ENCODE measurements around the gene CRYZL1.

GRCh38 chr21:33680870-33681269, 39.3 kb upstream of the CRYZL1 start:
- TF ChIP-seq, protein P1, sequence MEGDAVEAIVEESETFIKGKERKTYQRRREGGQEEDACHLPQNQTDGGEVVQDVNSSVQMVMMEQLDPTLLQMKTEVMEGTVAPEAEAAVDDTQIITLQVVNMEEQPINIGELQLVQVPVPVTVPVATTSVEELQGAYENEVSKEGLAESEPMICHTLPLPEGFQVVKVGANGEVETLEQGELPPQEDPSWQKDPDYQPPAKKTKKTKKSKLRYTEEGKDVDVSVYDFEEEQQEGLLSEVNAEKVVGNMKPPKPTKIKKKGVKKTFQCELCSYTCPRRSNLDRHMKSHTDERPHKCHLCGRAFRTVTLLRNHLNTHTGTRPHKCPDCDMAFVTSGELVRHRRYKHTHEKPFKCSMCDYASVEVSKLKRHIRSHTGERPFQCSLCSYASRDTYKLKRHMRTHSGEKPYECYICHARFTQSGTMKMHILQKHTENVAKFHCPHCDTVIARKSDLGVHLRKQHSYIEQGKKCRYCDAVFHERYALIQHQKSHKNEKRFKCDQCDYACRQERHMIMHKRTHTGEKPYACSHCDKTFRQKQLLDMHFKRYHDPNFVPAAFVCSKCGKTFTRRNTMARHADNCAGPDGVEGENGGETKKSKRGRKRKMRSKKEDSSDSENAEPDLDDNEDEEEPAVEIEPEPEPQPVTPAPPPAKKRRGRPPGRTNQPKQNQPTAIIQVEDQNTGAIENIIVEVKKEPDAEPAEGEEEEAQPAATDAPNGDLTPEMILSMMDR (IDR thresholded peaks at IDR 0.05): no peak
- no peak for TF ChIP-seq POLR2A (IDR thresholded peaks at IDR 0.05)

Data from Peyer's patch (tissue), 4 donors.